ENCODE results near the gene STAB1.
A peak's percentile ranks its signal among the peaks of the same experiment; 100 is the strongest.

The STAB1 gene

GRCh38 chr3:52506266-52506966 is 11.3 kb downstream of the STAB1 start:
- ATAC-seq, result no peak

GRCh38 chr3:52507359-52507758 is 12.2 kb downstream of the STAB1 start:
- peak; percentile 28 for ATAC-seq
- TF ChIP-seq RARB (CRISPR knock-in tag; IDR thresholded peaks at IDR 0.05) (no peak), TCF4 (CRISPR knock-in tag; IDR thresholded peaks at IDR 0.05; ENCODE audit: borderline replicate concordance) (no peak), PATZ1 (CRISPR knock-in tag; IDR thresholded peaks at IDR 0.05; ENCODE audit: borderline replicate concordance) (no peak), OSR1 (CRISPR knock-in tag; IDR thresholded peaks at IDR 0.05) (no peak), CREB5 (CRISPR knock-in tag; IDR thresholded peaks at IDR 0.05; ENCODE audit: low read depth) (no peak), GLIS3 (CRISPR knock-in tag; IDR thresholded peaks at IDR 0.05) (no peak), ZNF565 (CRISPR knock-in tag; conservative IDR thresholded peaks at IDR 0.05; ENCODE audit: low read depth) (no peak), ZNF70 (CRISPR knock-in tag; IDR thresholded peaks at IDR 0.05) (no peak), SNAI2 (CRISPR knock-in tag; IDR thresholded peaks at IDR 0.05) (no peak), ZFP30 (CRISPR knock-in tag; IDR thresholded peaks at IDR 0.05) (no peak), ZC3H10 (CRISPR knock-in tag; IDR thresholded peaks at IDR 0.05) (no peak), CSDC2 (CRISPR knock-in tag; IDR thresholded peaks at IDR 0.05) (no peak), PPARA (CRISPR knock-in tag; IDR thresholded peaks at IDR 0.05; ENCODE audit: borderline replicate concordance) (no peak)

More at GRCh38 chr3:52506266-52506966, 11.3 kb downstream of the STAB1 start:
- no peak for TF ChIP-seq PPARA (CRISPR knock-in tag; IDR thresholded peaks at IDR 0.05; ENCODE audit: borderline replicate concordance)
- TF ChIP-seq GLIS3 (CRISPR knock-in tag; IDR thresholded peaks at IDR 0.05), result no peak
- no peak for TF ChIP-seq ZNF565 (CRISPR knock-in tag; conservative IDR thresholded peaks at IDR 0.05; ENCODE audit: low read depth)
- no peak for TF ChIP-seq ESRRG (CRISPR knock-in tag; IDR thresholded peaks at IDR 0.05)
- no peak for TF ChIP-seq TCF4 (CRISPR knock-in tag; IDR thresholded peaks at IDR 0.05; ENCODE audit: borderline replicate concordance)
- TF ChIP-seq PATZ1 (CRISPR knock-in tag; IDR thresholded peaks at IDR 0.05; ENCODE audit: borderline replicate concordance), result no peak
- no peak for TF ChIP-seq OSR1 (CRISPR knock-in tag; IDR thresholded peaks at IDR 0.05)
- TF ChIP-seq CSDC2 (CRISPR knock-in tag; IDR thresholded peaks at IDR 0.05), result no peak
- no peak for TF ChIP-seq BACH2 (CRISPR knock-in tag; IDR thresholded peaks at IDR 0.05; ENCODE audit: borderline replicate concordance)
- no peak for TF ChIP-seq ZC3H10 (CRISPR knock-in tag; IDR thresholded peaks at IDR 0.05)
- no peak for TF ChIP-seq SNAI2 (CRISPR knock-in tag; IDR thresholded peaks at IDR 0.05)
- no peak for TF ChIP-seq TSHZ2 (CRISPR knock-in tag; IDR thresholded peaks at IDR 0.05)
- no peak for TF ChIP-seq ISL1 (CRISPR knock-in tag; IDR thresholded peaks at IDR 0.05)
- TF ChIP-seq POU6F1 (CRISPR knock-in tag; IDR thresholded peaks at IDR 0.05; ENCODE audit: borderline replicate concordance, low read depth), result no peak
- TF ChIP-seq ARNTL (CRISPR knock-in tag; IDR thresholded peaks at IDR 0.05; ENCODE audit: borderline replicate concordance, low read depth), result no peak
- TF ChIP-seq ZFP30 (CRISPR knock-in tag; IDR thresholded peaks at IDR 0.05), result no peak
- TF ChIP-seq CREB5 (CRISPR knock-in tag; IDR thresholded peaks at IDR 0.05; ENCODE audit: low read depth), result no peak
- no peak for TF ChIP-seq ZNF70 (CRISPR knock-in tag; IDR thresholded peaks at IDR 0.05)
- TF ChIP-seq ZNF8 (CRISPR knock-in tag; IDR thresholded peaks at IDR 0.05), result no peak
- no peak for TF ChIP-seq TOX (CRISPR knock-in tag; IDR thresholded peaks at IDR 0.05; ENCODE audit: borderline replicate concordance)
